Bronchus fibroblast of lung (primary cell): ENCODE measurements around the gene SNU13. TPM values are rescaled to one million over a fixed set of nuclear protein-coding genes. Genes with fewer than 3 reads are reported as not detected.

Experiments used
- total RNA-seq: library from RNA; depleted of rRNA; stranded (reverse); fragments of >200 nt; gene quantifications from 2 replicates; pipeline ENCODE4 v1.2.3, GENCODE V29; 2015

SNU13 gene
- total RNA-seq = 144 and 149 TPM in 2 replicates

GRCh38 chr22:41688365-41689211 lies at the start of gene SNU13:
Gene SNU13, minus strand, starts transcription at chr22:41688867. Its CDS starts 71 bp downstream, at chr22:41688796.

GRCh38 chr22:41699264-41700107 lies 10.8 kb upstream of the SNU13 start, which contains the start of gene MEI1:
Gene MEI1, plus strand, starts transcription at chr22:41699503. Its CDS starts 36 bp downstream, at chr22:41699539.

Other genes with a start within 250 kb of the SNU13 start
- gene TOB2, start 242.1 kb downstream of the SNU13 start, total RNA-seq = 21.9 and 23.2 TPM in 2 replicates
- 52.2 and 61.0 TPM in 2 replicates for gene PHF5A, start 220.2 kb downstream of the SNU13 start, total RNA-seq
- 79.2 and 83.8 TPM in 2 replicates for gene ACO2, start 219.8 kb downstream of the SNU13 start, total RNA-seq
- gene POLR3H, start 144.4 kb downstream of the SNU13 start, total RNA-seq = 14.0 and 14.8 TPM in 2 replicates
- 14.1 and 15.5 TPM in 2 replicates for gene CSDC2, start 127.9 kb downstream of the SNU13 start, total RNA-seq
- 75.3 and 78.5 TPM in 2 replicates for gene PMM1, start 99.0 kb downstream of the SNU13 start, total RNA-seq
- gene DESI1, start 67.8 kb downstream of the SNU13 start, total RNA-seq = 18.3 and 20.1 TPM in 2 replicates
- 396 and 414 TPM in 2 replicates for gene XRCC6, start 67.6 kb downstream of the SNU13 start, total RNA-seq
- gene MEI1, start 10.6 kb upstream of the SNU13 start, total RNA-seq = 0.50 and 1.2 TPM in 2 replicates
- 8.4 and 9.5 TPM in 2 replicates for gene CCDC134, start 111.8 kb upstream of the SNU13 start, total RNA-seq
- 99.9 and 103 TPM in 2 replicates for gene SREBF2, start 144.2 kb upstream of the SNU13 start, total RNA-seq
- not detected in 2 replicates for gene SHISA8, start 226.2 kb upstream of the SNU13 start, total RNA-seq
- gene TNFRSF13C, start 237.9 kb upstream of the SNU13 start, total RNA-seq = under 0.01 and 0.15 TPM in 2 replicates